ENCODE results near the gene CALML4. TPM values are rescaled to one million over a fixed set of nuclear protein-coding genes. Genes with fewer than 3 reads are reported as not detected.
"Not testable (repeated sequence)": the region's sequence is repeated elsewhere in the genome, so short reads cannot be mapped to it uniquely, and the experiment has no call there.

CALML4 gene
- total RNA-seq, 1 experiment from 2014 or later = 12.6 TPM

- ChIA-PET POLR2A (ENCODE audit: unreplicated experiment) (interaction anchor here (0.6 to 0.7 kb wide), 2 partner anchors 707 to 1331 kb away, joined by 3 to 8 read pairs; no protein-coding TSS in a partner anchor), CTCF (interaction anchor here (0.5 kb wide), 1 partner anchor 539 kb away, joined by 4 read pairs; no protein-coding TSS in a partner anchor)
- H4K20me1 ChIP-seq (ENCODE audit: insufficient read depth) = no peaks in the 10 kb centered on the region
- no peak overlapping the region for H3K27ac ChIP-seq
- BruUV-seq (replicated peaks) = TSS peak; percentile 22
- H3K9me2 ChIP-seq (ENCODE audit: insufficient read depth) = no peaks in the 10 kb centered on the region
- H3K27me3 ChIP-seq (ENCODE audit: insufficient read depth, low read depth) = no peaks in the 10 kb centered on the region
- no peak overlapping the region for H2AFZ ChIP-seq
- peaks cover 59% of the 10 kb centered on the region for H3K79me2 ChIP-seq (ENCODE audit: low read depth)
- no peak for DNase-seq
- H3K4me1 ChIP-seq (replicated peaks; ENCODE audit: insufficient read depth) = peaks cover 15% of the 10 kb centered on the region; the same call in 1 of the 2 replicates
- peak overlapping the region; percentile 93 for H3K4me2 ChIP-seq
- no peak overlapping the region for H3K4me3 ChIP-seq
- intact Hi-C loops (cut with micrococcal nuclease; ENCODE audit: unreplicated experiment) = loop anchor here (2.0 kb wide), 1 partner anchor 51 kb away; no protein-coding TSS in a partner anchor
- no peaks in the 10 kb centered on the region for H3K9me3 ChIP-seq (ENCODE audit: insufficient read depth, low read depth)
- H3K36me3 ChIP-seq (ENCODE audit: low read depth) = no peaks in the 10 kb centered on the region
- H3F3A ChIP-seq (ENCODE audit: insufficient read depth, low read depth) = peaks cover 3% of the 10 kb centered on the region; the same call in 1 of the 2 replicates
- TF ChIP-seq EZH2 (IDR thresholded peaks at IDR 0.05; ENCODE audit: low read depth) (no peak), CTCF (conservative IDR thresholded peaks at IDR 0.05) (no peak)
Observed at GRCh38 chr15:68227643-68228142, 22.6 kb upstream of the CALML4 start.

GRCh38 chr15:68225442-68225841, 20.3 kb upstream of the CALML4 start:
- H2AFZ ChIP-seq; POLR2A ChIA-PET (ENCODE audit: unreplicated experiment); DNase-seq; CTCF ChIA-PET; H3K9me3 ChIP-seq (ENCODE audit: insufficient read depth, low read depth); H4K20me1 ChIP-seq (ENCODE audit: insufficient read depth); H3K36me3 ChIP-seq (ENCODE audit: low read depth); H3K27ac ChIP-seq; H3K4me2 ChIP-seq; BruUV-seq (replicated peaks); intact Hi-C loops (cut with micrococcal nuclease; ENCODE audit: unreplicated experiment); H3K9me2 ChIP-seq (ENCODE audit: insufficient read depth); H3K4me3 ChIP-seq; H3F3A ChIP-seq (ENCODE audit: insufficient read depth, low read depth); H3K27me3 ChIP-seq (ENCODE audit: insufficient read depth, low read depth): not testable (repeated sequence)
- Histone ChIP-seq H3K4me1 (replicated peaks; ENCODE audit: insufficient read depth) (peaks cover 15% of the 10 kb centered on the region; the same call in 1 of the 2 replicates), H3K79me2 (ENCODE audit: low read depth) (peaks cover 59% of the 10 kb centered on the region)

GRCh38 chr15:68224546-68225250, 19.6 kb upstream of the CALML4 start:
- no peak for DNase-seq
- 0 out of 2 replicates have a peak, but pooled peaks cover 9% of the 10 kb centered on the region for H3K4me1 ChIP-seq (replicated peaks; ENCODE audit: insufficient read depth)
- H3K9me3 ChIP-seq (ENCODE audit: insufficient read depth, low read depth) = no peaks in the 10 kb centered on the region
- H3K9me2 ChIP-seq (ENCODE audit: insufficient read depth) = no peaks in the 10 kb centered on the region
- ChIA-PET CTCF (interaction anchor here (0.6 kb wide), 1 partner anchor 46 kb away, joined by 5 read pairs; no protein-coding TSS in a partner anchor), POLR2A (ENCODE audit: unreplicated experiment) (no interaction called here)
- no peaks in the 10 kb centered on the region for H3K36me3 ChIP-seq (ENCODE audit: low read depth)
- H3K27ac ChIP-seq = no peak overlapping the region
- H3K4me3 ChIP-seq = no peak overlapping the region
- peaks cover 3% of the 10 kb centered on the region; the same call in 1 of the 2 replicates for H3F3A ChIP-seq (ENCODE audit: insufficient read depth, low read depth)
- H4K20me1 ChIP-seq (ENCODE audit: insufficient read depth) = no peaks in the 10 kb centered on the region
- BruUV-seq (replicated peaks) = no TSS peak
- H3K79me2 ChIP-seq (ENCODE audit: low read depth) = peaks cover 59% of the 10 kb centered on the region
- no peak overlapping the region for H3K4me2 ChIP-seq
- intact Hi-C loops (cut with micrococcal nuclease; ENCODE audit: unreplicated experiment) = no loop called here
- no peak overlapping the region for H2AFZ ChIP-seq
- no peaks in the 10 kb centered on the region for H3K27me3 ChIP-seq (ENCODE audit: insufficient read depth, low read depth)
- TF ChIP-seq EZH2 (IDR thresholded peaks at IDR 0.05; ENCODE audit: low read depth) (no peak), CTCF (conservative IDR thresholded peaks at IDR 0.05) (no peak)
